ENCODE measurements around the gene NAA50. TPM values are rescaled to one million over a fixed set of nuclear protein-coding genes. Genes with fewer than 3 reads are reported as not detected.

NAA50 gene
- total RNA-seq, 1 experiment from 2014 or later: 605 TPM

GRCh38 chr3:113743006-113743630 is 2.9 kb downstream of the NAA50 start:
- no peak for DNase-seq (ENCODE audit: low read depth)

DNA sequence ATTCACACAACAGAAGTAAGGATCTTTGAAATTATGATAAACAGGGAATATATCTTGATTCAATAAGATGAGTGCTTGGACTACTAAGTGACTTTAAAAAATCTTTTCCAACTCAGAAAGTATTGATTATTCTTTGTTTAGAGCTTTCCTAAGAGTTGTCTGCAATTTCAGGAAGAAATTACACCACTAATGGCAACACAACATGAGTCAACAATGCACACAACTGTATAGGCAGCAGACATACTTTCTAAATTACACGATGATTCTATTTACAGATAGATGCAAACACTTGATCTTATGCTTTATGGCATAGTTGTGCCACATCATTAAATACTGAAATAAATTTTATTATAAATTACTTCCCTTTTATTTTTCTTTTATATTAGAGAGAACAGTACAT is 4.4 kb downstream of the NAA50 start:
- no peak for DNase-seq (ENCODE audit: low read depth)

GRCh38 chr3:113741086-113741485 is 5.0 kb downstream of the NAA50 start:
- DNase-seq (ENCODE audit: low read depth): no peak

GRCh38 chr3:113736548-113737089 is 9.4 kb downstream of the NAA50 start:
- DNase-seq (ENCODE audit: low read depth): peak; percentile 64

GRCh38 chr3:113731694-113732093 is 14.4 kb downstream of the NAA50 start:
- no peak for DNase-seq (ENCODE audit: low read depth)

DNA sequence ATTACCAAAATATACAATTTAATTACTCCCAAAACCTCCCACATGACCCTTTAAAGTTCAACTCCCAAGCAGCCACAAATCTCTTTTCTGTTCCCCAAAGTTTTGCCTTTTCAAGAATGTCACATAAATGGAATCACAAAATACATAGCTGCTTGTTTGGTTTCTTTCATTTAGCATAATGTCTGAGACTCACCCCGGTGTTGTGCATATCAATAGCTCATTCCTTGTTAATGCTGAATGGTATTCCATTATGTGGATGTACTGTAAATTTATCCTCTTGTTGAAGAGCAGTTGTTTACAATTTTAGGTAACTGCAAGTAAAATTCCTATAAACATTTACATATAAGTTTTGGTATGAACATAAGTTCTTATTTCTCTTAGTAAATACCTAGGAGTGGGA is 15.5 kb downstream of the NAA50 start:
- DNase-seq (ENCODE audit: low read depth): no peak

- DNase-seq (ENCODE audit: low read depth): no peak
These were observed 17.4 kb downstream of the NAA50 start for GRCh38 chr3:113728661-113729060.

DNA sequence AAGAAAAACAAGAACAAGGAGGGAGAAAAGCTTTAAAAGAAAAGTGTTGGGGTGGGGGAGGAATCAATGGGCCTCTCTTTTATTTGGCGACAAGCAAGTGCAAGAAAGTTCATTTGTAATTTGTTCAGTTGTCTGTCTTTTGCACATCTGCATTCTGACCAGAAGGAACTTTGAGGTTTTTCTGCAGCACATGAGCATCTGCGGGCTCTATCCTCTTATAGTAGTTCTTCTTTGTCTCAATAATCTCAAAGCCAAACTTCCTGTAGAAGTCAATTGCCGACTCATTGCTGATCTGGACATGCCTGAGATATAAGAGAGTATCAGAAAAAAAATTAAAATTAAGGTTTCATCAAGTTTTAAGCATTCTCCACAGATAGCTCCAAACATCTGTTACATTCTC is 24.4 kb downstream of the NAA50 start:
- no peak for DNase-seq (ENCODE audit: low read depth)

- DNase-seq (ENCODE audit: low read depth): no peak
These were observed 26.3 kb downstream of the NAA50 start for GRCh38 chr3:113719758-113720157.

- DNase-seq (ENCODE audit: low read depth): no peak
These were observed 26.8 kb downstream of the NAA50 start for GRCh38 chr3:113719294-113719693.

DNA sequence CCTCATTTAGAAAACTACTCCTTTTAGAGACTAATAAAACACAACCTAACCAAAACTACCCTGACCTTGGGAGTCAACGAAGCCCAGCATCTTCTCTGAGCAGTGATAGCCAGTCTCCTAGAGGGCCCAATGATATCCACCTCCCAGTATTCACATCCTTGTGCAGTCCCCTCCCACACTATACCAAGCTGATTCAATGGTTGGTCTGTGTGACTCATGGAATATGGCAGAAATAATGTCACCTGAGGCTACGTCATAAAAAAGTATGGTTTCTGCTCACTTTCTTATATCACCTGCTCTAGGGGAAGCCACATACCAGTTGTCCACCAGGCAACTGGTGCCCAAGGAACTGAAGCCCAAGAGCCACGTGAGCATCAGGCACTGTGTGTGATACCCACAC is 28.2 kb downstream of the NAA50 start:
- peak; percentile 11 for DNase-seq (ENCODE audit: low read depth)

GRCh38 chr3:113717308-113717707 is 28.7 kb downstream of the NAA50 start:
- DNase-seq (ENCODE audit: low read depth): no peak

GRCh38 chr3:113714702-113715101 is 31.3 kb downstream of the NAA50 start:
- no peak for DNase-seq (ENCODE audit: low read depth)

DNA sequence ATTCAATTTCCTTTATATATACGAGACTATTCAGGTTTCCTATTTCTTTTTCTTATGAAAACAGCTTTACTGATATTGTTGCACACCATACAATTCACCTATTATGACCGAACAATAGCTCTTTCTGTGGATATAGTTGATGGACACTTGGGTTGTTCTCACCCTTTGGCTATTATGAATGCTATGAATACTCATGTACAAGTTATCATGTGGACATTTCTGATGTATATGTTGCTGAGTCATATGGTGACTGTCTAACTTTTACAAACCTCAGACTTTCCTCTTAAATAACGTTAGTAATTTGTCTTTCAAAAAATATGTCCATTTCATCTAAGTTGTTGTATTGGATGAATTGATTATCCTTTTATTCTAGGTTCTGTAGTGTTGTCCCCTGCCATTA is 33.9 kb downstream of the NAA50 start:
- DNase-seq (ENCODE audit: low read depth): peak; percentile 65

DNA sequence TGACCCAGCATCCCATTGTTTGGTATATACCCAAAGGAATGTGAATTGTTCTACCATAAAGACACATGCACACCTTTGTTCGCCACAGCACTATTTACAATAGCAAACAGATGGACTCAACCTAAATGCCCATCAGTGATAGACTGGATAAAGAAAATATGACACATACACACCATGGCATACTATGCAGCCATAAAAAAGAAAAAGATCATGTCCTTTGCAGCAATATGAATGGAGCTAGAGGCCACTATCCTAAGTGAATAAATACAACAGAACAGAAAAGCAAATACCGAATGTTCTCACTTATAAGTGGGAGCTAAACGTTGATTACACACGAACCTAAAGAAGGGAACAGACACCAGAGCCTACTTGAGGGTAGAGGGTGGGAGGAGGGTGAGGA is 38.2 kb downstream of the NAA50 start:
- no peak for DNase-seq (ENCODE audit: low read depth)

GRCh38 chr3:113698956-113699355 is 47.1 kb downstream of the NAA50 start:
- DNase-seq (ENCODE audit: low read depth): no peak

- DNase-seq (ENCODE audit: low read depth): no peak
These were observed 47.8 kb downstream of the NAA50 start for GRCh38 chr3:113698213-113698742.

DNA sequence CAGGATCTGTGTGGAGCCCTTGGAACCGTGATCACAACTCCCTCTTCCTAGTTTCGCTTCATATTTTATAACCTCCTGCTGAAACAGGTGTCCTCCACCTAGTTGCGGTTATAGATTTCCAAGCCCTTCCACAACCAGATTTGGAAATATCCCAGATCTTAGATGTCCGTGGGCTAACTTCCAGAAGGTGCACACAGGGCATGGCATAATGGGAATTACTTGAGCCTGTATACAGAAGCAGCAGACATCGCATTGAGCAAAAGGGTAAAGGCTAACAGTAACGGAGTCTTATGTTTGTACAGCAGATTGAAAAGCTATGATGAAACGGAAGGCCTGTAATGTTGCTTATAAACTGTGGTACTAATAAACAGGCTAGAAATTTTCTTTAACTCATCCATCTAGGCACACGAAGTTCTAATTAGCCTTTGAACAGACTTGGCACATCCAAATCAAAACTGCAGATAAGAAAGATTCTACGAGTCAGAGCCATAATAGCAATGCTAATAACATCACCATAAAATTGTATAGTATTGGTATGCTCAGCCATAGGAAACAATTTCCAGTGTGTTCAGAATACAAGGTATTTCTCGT is 48.5 kb downstream of the NAA50 start:
- DNase-seq (ENCODE audit: low read depth): no peak

DNA sequence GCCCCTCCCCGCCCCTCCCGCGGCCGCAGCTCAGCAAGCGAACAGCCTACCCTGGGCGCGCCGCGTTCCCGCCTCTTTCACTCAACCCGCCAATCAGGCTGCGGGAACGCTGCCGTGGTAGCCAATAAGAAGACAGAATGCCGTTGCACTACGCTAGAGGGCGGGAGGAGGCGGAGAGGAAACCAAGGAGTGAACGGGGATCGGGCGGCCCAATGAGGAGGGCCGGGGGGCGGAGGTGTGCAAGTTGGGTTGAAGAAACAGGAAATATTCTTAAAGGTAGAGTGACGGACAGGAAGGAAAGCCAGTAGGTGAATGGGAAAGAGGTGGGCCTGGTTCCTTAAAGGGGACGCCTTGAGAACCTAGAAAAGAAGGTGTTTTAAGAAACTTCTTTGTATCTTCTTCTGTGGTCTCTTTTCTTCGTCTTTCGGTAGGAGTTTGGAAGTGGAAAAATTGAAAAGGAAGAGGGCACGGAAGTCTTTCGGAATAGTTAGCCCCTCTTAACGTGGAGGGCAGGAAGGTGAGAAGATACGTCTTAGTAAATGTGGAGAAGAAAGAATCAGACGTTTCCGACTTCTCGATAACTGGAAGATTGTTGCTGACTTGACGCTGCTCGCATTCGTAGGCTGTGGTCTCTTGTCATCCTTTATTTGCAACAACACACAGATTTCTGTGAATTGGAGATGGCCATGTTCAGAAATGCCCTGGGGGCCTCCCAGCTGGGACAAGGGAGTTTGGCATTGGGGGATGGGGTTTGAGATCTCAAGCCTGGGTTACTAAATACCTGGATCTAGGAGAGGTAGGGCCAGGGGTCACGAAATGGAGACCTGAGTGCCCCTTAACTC is 49.2 kb downstream of the NAA50 start:
- peak; percentile 100 for DNase-seq (ENCODE audit: low read depth)

DNA sequence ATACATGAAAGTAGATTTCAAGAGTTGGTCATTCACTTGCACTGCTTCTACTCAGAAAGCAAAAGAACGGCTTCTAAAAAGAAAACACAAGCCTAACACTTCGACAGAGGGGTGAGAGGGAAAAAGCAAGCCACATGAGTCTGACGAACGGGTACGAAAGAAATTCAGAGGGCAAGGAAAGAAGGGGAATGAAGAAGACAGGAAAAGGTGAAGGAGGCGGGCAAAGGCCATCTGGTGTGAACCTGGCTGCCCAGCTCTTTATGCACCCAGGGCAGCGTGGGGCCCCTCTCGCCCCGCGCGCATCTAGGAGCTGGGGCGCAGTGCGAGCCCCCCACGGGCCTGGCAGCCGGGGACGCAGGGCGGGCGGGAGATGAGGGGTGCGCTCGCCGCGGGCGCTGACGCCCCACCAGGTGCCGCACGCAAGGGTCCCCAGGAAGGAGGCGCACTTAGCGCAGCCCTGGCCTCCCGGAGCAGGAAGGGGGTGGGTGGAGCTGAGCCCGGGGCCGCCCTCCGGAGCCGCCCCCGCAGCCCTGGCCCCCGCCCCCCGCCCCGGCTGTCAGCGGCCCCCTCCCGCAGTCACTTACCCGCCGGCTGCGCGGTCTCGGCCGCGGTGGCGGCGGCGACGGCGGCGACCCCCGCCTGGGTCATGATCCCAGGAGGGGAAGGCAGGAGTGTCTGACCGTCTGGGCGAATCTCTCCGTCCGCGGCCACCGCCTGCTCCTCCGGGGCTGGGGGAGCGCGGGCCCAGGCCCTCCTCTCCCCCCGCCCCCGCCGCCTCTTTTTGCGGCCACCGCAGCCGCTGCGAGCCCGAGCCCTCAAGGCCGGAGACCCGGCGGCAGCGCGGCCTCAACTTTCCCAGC is 50.0 kb downstream of the NAA50 start, which contains the start of gene USF3:
Gene USF3 (minus strand): TSS at position 857 of the 860 bp plus-strand sequence. CDS start 21,764 bp downstream, outside the sequence.
- peak; percentile 65 for DNase-seq (ENCODE audit: low read depth)

DNA sequence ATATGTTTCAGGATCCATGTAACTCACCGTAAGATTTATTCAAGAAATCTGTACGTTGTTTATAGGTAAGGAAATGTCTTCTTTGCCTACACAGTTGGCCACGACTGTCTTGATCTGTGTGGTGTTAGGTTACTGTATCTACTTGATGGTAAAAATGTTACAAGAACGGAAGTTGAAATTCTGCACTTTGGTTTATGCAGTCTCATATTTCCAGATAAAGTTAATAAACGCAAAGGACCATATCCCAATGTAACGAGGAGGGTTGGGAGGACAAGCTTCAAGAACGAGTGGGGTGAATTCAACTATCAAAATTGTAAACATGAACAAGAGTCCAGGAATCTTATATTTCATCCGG is 50.6 kb downstream of the NAA50 start:
- no peak for DNase-seq (ENCODE audit: low read depth)
